Parathyroid adenoma (tissue), 2 donors: ENCODE data around the gene NRK.

Experiments
- H2AFZ ChIP-seq: fragments of 300-600 bp; sonication (generic); one replicate; pipeline ENCODE4 v1.7.0; 2017; ENCODE audit warnings: antibody characterized with exemption, mild to moderate bottlenecking
- H3K27ac ChIP-seq: fragments of 300-600 bp; sonication (generic); one replicate; pipeline ENCODE4 v1.7.0; 2017
- H3K27me3 ChIP-seq: fragments of 300-600 bp; sonication (generic); one replicate; pipeline ENCODE4 v1.7.0; 2017; ENCODE audit warnings: low read length; ENCODE audit not compliant: control insufficient read depth, insufficient read depth
- H3K36me3 ChIP-seq: fragments of 300-600 bp; sonication (generic); one replicate; pipeline ENCODE4 v1.7.0; 2017; ENCODE audit warnings: low read length; ENCODE audit not compliant: control insufficient read depth, insufficient read depth
- H3K4me1 ChIP-seq: fragments of 300-600 bp; sonication (generic); one replicate; pipeline ENCODE4 v1.7.0; 2017; ENCODE audit warnings: control low read depth
- H3K4me2 ChIP-seq: fragments of 300-600 bp; sonication (generic); one replicate; pipeline ENCODE4 v1.7.0; 2017; ENCODE audit warnings: low read length
- H3K4me3 ChIP-seq: fragments of 300-600 bp; sonication (generic); one replicate; pipeline ENCODE4 v1.7.0; 2017; ENCODE audit warnings: low read depth, low read length
- H3K79me2 ChIP-seq: fragments of 300-600 bp; sonication (generic); one replicate; pipeline ENCODE4 v1.7.0; 2017; ENCODE audit warnings: control low read depth
- H3K9ac ChIP-seq: fragments of 300-600 bp; sonication (generic); one replicate; pipeline ENCODE4 v1.7.0; 2017; ENCODE audit warnings: mild to moderate bottlenecking
- H3K9me3 ChIP-seq: fragments of 300-600 bp; sonication (generic); one replicate; pipeline ENCODE4 v1.7.0; 2017; ENCODE audit warnings: low read length; ENCODE audit not compliant: control insufficient read depth
- CTCF ChIP-seq: fragments of 300-600 bp; sonication (generic); IDR thresholded peaks from one replicate; pipeline ENCODE4 v1.7.0; 2017; ENCODE audit warnings: antibody characterized with exemption, mild to moderate bottlenecking
- donor health status: primary hyperparathyroidism.

NRK gene

DNA sequence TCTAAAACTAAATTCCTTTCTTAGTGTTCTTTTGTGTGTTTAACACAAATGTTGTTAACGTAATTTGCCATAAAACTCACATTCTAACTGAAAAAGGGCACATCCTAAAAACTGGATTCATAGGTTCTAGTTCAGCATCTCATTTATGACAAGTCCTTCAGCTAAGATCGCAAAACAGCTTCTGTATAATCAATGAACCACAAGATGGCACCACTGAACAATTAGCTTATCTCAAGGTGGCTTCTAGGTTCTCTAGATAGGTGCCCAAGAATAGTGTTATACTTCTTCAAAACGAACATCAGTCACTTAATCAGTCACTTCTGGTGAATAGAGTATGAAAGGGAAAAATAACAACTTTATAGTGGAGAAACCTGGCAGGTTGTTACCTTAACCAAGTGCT lies 54.3 kb downstream of the NRK start:
- no peak for TF ChIP-seq CTCF
- no peak overlapping the region for H3K4me3 ChIP-seq
- H3K36me3 ChIP-seq: no peaks in the 10 kb centered on the region
- no peak overlapping the region for H3K27ac ChIP-seq
- no peaks in the 10 kb centered on the region for H3K79me2 ChIP-seq
- no peak overlapping the region for H3K9ac ChIP-seq
- H3K4me1 ChIP-seq: no peaks in the 10 kb centered on the region
- no peak overlapping the region for H3K4me2 ChIP-seq
- no peaks in the 10 kb centered on the region for H3K27me3 ChIP-seq
- no peak overlapping the region for H2AFZ ChIP-seq
- no peaks in the 10 kb centered on the region for H3K9me3 ChIP-seq

DNA sequence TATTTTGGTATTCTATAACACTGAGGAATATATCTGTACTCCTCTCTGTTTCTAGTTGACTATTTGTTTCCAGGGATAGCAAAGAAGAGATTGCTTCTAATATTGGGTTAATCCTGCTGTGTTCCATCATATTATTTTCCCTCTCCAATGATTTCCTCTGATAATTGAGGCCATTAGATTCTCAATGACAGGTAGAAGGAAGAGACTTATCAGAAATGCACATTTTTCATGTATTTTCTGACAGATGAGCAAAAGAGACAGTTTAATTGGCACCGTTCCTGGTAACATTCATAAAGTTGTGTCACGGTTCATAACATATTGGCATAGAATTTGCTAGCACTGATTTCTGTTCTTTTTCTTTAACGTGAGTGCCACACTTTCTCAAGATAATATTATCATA lies 58.2 kb downstream of the NRK start:
- no peak overlapping the region for H3K27ac ChIP-seq
- H3K36me3 ChIP-seq: no peaks in the 10 kb centered on the region

GRCh38 chrX:105882581-105883275 lies 60.4 kb downstream of the NRK start:
- H3K27ac ChIP-seq: no peak overlapping the region

More for the DNA sequence above, 58.2 kb downstream of the NRK start:
- Histone ChIP-seq H3K4me1 (no peaks in the 10 kb centered on the region), H3K4me2 (no peak overlapping the region), H3K79me2 (no peaks in the 10 kb centered on the region), H3K4me3 (no peak overlapping the region), H3K9ac (no peak overlapping the region), H2AFZ (no peak overlapping the region), H3K9me3 (no peaks in the 10 kb centered on the region), H3K27me3 (no peaks in the 10 kb centered on the region)
- no peak for TF ChIP-seq CTCF

GRCh38 chrX:105894721-105895120 lies 72.4 kb downstream of the NRK start:
- TF ChIP-seq CTCF: no peak
- H3K9ac ChIP-seq: no peak overlapping the region
- H3K9me3 ChIP-seq: no peaks in the 10 kb centered on the region
- H3K27ac ChIP-seq: no peak overlapping the region
- H3K36me3 ChIP-seq: no peaks in the 10 kb centered on the region
- H3K79me2 ChIP-seq: no peaks in the 10 kb centered on the region
- H3K27me3 ChIP-seq: no peaks in the 10 kb centered on the region
- no peak overlapping the region for H3K4me3 ChIP-seq
- no peaks in the 10 kb centered on the region for H3K4me1 ChIP-seq
- H3K4me2 ChIP-seq: no peak overlapping the region
- no peak overlapping the region for H2AFZ ChIP-seq

More at GRCh38 chrX:105882581-105883275, 60.4 kb downstream of the NRK start:
- Histone ChIP-seq H2AFZ (no peak overlapping the region), H3K79me2 (no peaks in the 10 kb centered on the region), H3K36me3 (no peaks in the 10 kb centered on the region), H3K9ac (no peak overlapping the region), H3K9me3 (no peaks in the 10 kb centered on the region), H3K4me3 (no peak overlapping the region), H3K4me1 (no peaks in the 10 kb centered on the region), H3K27me3 (no peaks in the 10 kb centered on the region), H3K4me2 (no peak overlapping the region)
- TF ChIP-seq CTCF: no peak

DNA sequence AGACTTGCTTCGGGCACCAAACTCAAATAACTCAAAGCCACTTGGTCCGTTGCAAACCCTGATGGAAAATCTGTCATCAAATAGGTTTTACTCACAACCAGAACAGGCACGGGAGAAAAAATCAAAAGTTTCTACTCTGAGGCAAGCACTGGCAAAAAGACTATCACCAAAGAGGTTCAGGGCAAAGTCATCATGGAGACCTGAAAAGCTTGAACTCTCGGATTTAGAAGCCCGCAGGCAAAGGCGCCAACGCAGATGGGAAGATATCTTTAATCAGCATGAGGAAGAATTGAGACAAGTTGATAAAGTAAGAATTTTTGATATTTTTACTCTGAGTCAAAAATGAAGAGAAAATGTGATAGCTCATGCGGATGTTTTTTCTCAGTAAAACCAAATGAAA lies 87.2 kb downstream of the NRK start:
- no peaks in the 10 kb centered on the region for H3K9me3 ChIP-seq
- TF ChIP-seq CTCF: no peak

More for the DNA sequence above, 87.2 kb downstream of the NRK start:
- H3K27me3 ChIP-seq: no peaks in the 10 kb centered on the region
- H3K36me3 ChIP-seq: no peaks in the 10 kb centered on the region
- H3K4me3 ChIP-seq: no peak overlapping the region
- H2AFZ ChIP-seq: no peak overlapping the region
- no peaks in the 10 kb centered on the region for H3K4me1 ChIP-seq
- no peak overlapping the region for H3K4me2 ChIP-seq
- no peaks in the 10 kb centered on the region for H3K79me2 ChIP-seq
- H3K27ac ChIP-seq: no peak overlapping the region
- no peak overlapping the region for H3K9ac ChIP-seq
